MCF 10A (cell line): ENCODE results near the gene SETD5. TPM values are rescaled to one million over a fixed set of nuclear protein-coding genes. Genes with fewer than 3 reads are reported as not detected.

ENCODE experiments used
- BruUV-seq: library from RNA; stranded (reverse); fragments of 400-500 nt; replicated peaks from 2 replicates; lab custom pipeline; 2021; lab: Mats Ljungman, UMichigan
- CTCF ChIA-PET: fragments of 300-600 bp; sonication (Branson Sonifier 250); formaldehyde crosslinking; extraction: SDS; loops from one replicate; lab custom pipeline; 2021; ENCODE audit warnings: antibody characterized with exemption, inconsistent platforms; lab: Yijun Ruan, JAX
- POLR2A ChIA-PET: fragments of 300-600, 350-650 bp; sonication (Branson Sonifier 250); formaldehyde crosslinking; extraction: SDS; loops from one replicate; lab custom pipeline; 2020; ENCODE audit warnings: antibody characterized with exemption, inconsistent platforms; lab: Yijun Ruan, JAX
- DNase-seq: peaks from one replicate; pipeline ENCODE4 v3.0.0-alpha.2; 2018; ENCODE audit not compliant: unreplicated experiment
- H3K27ac Mint-ChIP-seq: one replicate; pipeline ENCODE4 v1.8.0; 2022; ENCODE audit warnings: mild to moderate bottlenecking, low read depth, mixed read lengths; ENCODE audit not compliant: unreplicated experiment
- H3K27me3 Mint-ChIP-seq: one replicate; pipeline ENCODE4 v1.8.0; 2022; ENCODE audit warnings: mixed read lengths; ENCODE audit not compliant: insufficient read depth, unreplicated experiment
- H3K36me3 Mint-ChIP-seq: one replicate; pipeline ENCODE4 v1.8.0; 2022; ENCODE audit warnings: mild to moderate bottlenecking, moderate library complexity, mixed read lengths; ENCODE audit not compliant: insufficient read depth, unreplicated experiment
- H3K4me1 Mint-ChIP-seq: one replicate; pipeline ENCODE4 v1.8.0; 2022; ENCODE audit warnings: mixed read lengths; ENCODE audit not compliant: insufficient read depth, unreplicated experiment
- H3K4me3 Mint-ChIP-seq: one replicate; pipeline ENCODE4 v1.8.0; 2022; ENCODE audit warnings: mild to moderate bottlenecking, moderate library complexity, mixed read lengths; ENCODE audit not compliant: unreplicated experiment
- H3K9me3 Mint-ChIP-seq: one replicate; pipeline ENCODE4 v1.8.0; 2022; ENCODE audit warnings: mixed read lengths; ENCODE audit not compliant: unreplicated experiment
- CTCF ChIP-seq: fragments of 200-600 bp; IDR thresholded peaks from one replicate; pipeline ENCODE4 v1.8.0; 2022; ENCODE audit warnings: antibody characterized with exemption, mild to moderate bottlenecking; ENCODE audit not compliant: unreplicated experiment
- intact Hi-C: fragments of 100-400 bp; cut with micrococcal nuclease; formaldehyde crosslinking; loops from 2 replicates; pipeline ENCODE4 v1.14.1; 2022
- total RNA-seq: library from RNA; stranded (reverse); gene quantifications from 2 replicates; pipeline ENCODE4 v1.2.3, GENCODE V29; 2022

SETD5 gene
- total RNA-seq, 1 experiment from 2014 or later: 149 TPM

DNA sequence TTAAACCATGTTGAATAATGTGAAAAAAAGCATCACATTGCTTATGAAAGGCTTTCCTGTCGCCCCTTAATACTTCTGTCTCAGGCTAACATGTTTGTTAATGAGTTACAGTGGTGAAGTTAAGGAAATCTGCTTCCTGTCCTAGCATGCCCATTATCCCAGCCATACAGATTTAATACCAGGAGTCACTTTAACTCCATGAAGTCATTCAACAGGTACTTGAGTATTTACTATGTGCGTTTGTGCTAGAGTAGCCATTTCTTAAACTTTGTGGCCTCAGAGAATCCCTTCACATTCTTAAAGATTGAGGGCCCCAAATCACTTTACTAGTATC lies 10.1 kb upstream of the SETD5 start:
- ChIA-PET CTCF (no interaction called here), POLR2A (interaction anchor here (1.3 to 2.4 kb wide), 3 partner anchors 9 to 12 kb away, joined by 3 to 9 read pairs (median 9); no protein-coding TSS in a partner anchor)
- no peak overlapping the region for H3K27ac Mint-ChIP-seq
- no peaks in the 10 kb centered on the region for H3K9me3 Mint-ChIP-seq
- H3K4me1 Mint-ChIP-seq: peaks cover 9% of the 10 kb centered on the region
- no TSS peak for BruUV-seq
- no peak overlapping the region for H3K4me3 Mint-ChIP-seq
- intact Hi-C loops: loop anchor here (5.0 kb wide), 1 partner anchor 35 kb away; no protein-coding TSS in a partner anchor
- DNase-seq: no peak
- H3K36me3 Mint-ChIP-seq: peaks cover 100% of the 10 kb centered on the region
- TF ChIP-seq CTCF: no peak
- H3K27me3 Mint-ChIP-seq: no peaks in the 10 kb centered on the region

DNA sequence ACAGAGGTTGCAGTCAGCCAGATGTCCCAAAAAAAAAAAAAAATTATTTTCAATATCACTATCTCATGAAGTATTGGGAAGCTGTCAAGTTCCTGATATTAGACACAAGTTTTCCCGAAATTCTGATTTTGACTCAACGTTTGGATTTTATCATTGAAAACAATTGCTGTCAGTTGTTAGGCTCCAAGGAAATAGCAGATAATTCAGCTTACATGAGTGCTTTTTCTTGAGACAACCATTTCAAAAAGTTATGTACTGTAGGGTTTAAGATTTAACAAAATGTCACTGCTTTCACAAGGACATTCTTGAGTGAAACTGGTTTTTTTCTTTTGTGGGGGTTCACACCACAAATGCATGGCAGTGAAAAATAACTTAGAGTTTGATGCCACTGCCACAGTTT lies 9.3 kb upstream of the SETD5 start:
- H3K9me3 Mint-ChIP-seq: no peaks in the 10 kb centered on the region
- ChIA-PET CTCF (interaction anchor here (0.6 to 1.5 kb wide), 3 partner anchors 35 to 614 kb away, joined by 3 to 5 read pairs (median 3); no protein-coding TSS in a partner anchor), POLR2A (interaction anchor here (0.6 to 2.4 kb wide), 10 partner anchors 8 to 448 kb away, joined by 3 to 14 read pairs (median 5); partner anchors contain the start of gene THUMPD3)
- H3K4me3 Mint-ChIP-seq: no peak overlapping the region
- peaks cover 9% of the 10 kb centered on the region for H3K4me1 Mint-ChIP-seq
- no peaks in the 10 kb centered on the region for H3K27me3 Mint-ChIP-seq
- no peak for TF ChIP-seq CTCF
- intact Hi-C loops: loop anchor here (5.0 kb wide), 1 partner anchor 34 kb away; no protein-coding TSS in a partner anchor
- no TSS peak for BruUV-seq
- H3K27ac Mint-ChIP-seq: no peak overlapping the region
- no peak for DNase-seq
- peaks cover 97% of the 10 kb centered on the region for H3K36me3 Mint-ChIP-seq

GRCh38 chr3:9388562-9389272 lies 8.7 kb upstream of the SETD5 start:
- Mint-ChIP-seq H3K4me1 (peaks cover 9% of the 10 kb centered on the region), H3K9me3 (no peaks in the 10 kb centered on the region), H3K27ac (no peak overlapping the region), H3K36me3 (peaks cover 97% of the 10 kb centered on the region), H3K4me3 (no peak overlapping the region), H3K27me3 (no peaks in the 10 kb centered on the region)
- intact Hi-C loops: loop anchor here (5.0 kb wide), 1 partner anchor 34 kb away; no protein-coding TSS in a partner anchor
- CTCF ChIA-PET: interaction anchor here (0.6 to 1.5 kb wide), 4 partner anchors 11 to 615 kb away, joined by 3 to 6 read pairs (median 4); no protein-coding TSS in a partner anchor
- no TSS peak for BruUV-seq
- DNase-seq: no peak
- POLR2A ChIA-PET: interaction anchor here (0.6 to 12.5 kb wide), 13 partner anchors 8 to 448 kb away, joined by 3 to 452 read pairs (median 5); partner anchors contain the start of gene THUMPD3
- TF ChIP-seq CTCF: no peak

DNA sequence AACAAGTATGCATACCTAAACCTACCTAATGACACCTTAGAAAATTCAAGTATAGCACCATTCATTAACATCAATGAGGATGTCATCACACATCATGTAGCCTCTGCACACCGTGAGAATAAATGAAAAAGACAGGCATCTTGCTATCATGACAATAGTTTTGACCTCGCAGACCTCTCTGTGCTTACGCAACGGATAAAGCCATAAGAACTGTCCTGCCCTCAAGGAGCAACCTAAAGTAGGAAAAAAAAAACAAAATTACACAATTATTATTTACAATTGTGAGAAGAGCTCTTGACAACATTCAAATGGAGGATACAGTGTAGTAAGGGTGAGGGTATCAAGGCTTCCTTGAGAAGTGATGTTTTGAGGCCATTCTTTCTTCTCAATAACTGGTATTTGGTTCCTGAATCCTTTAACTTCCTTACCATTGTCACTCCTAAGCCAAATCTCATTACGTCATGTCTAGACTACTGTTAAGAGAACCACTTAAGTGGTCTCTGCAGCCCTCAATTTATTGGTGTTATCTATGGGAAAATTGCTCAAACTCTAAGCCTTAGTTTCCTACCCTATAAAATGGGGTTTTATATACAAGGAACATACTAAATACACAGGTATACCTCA lies 7.0 kb upstream of the SETD5 start:
- H3K4me3 Mint-ChIP-seq: no peak overlapping the region
- peaks cover 82% of the 10 kb centered on the region for H3K36me3 Mint-ChIP-seq

More for the DNA sequence above, 7.0 kb upstream of the SETD5 start:
- intact Hi-C loops: no loop called here
- CTCF ChIA-PET: interaction anchor here (0.6 kb wide), 1 partner anchor 51 kb away, joined by 3 read pairs; no protein-coding TSS in a partner anchor
- no peak overlapping the region for H3K27ac Mint-ChIP-seq
- H3K9me3 Mint-ChIP-seq: no peaks in the 10 kb centered on the region
- no peaks in the 10 kb centered on the region for H3K27me3 Mint-ChIP-seq
- DNase-seq: no peak
- no peak for TF ChIP-seq CTCF
- POLR2A ChIA-PET: interaction anchor here (1.2 to 12.5 kb wide), 2 partner anchors 33 to 426 kb away, joined by 3 to 452 read pairs; no protein-coding TSS in a partner anchor
- peaks cover 22% of the 10 kb centered on the region for H3K4me1 Mint-ChIP-seq
- no TSS peak for BruUV-seq
